Fibroblast of skin of back (primary cell): ENCODE data around the gene CRX.
"Not testable (repeated sequence)": the region's sequence is repeated elsewhere in the genome, so short reads cannot be mapped to it uniquely, and the experiment has no call there.

Experiments
- DNase-seq: peaks from one replicate; pipeline ENCODE4 v3.0.0-alpha.2; 2013

Gene CRX

DNA sequence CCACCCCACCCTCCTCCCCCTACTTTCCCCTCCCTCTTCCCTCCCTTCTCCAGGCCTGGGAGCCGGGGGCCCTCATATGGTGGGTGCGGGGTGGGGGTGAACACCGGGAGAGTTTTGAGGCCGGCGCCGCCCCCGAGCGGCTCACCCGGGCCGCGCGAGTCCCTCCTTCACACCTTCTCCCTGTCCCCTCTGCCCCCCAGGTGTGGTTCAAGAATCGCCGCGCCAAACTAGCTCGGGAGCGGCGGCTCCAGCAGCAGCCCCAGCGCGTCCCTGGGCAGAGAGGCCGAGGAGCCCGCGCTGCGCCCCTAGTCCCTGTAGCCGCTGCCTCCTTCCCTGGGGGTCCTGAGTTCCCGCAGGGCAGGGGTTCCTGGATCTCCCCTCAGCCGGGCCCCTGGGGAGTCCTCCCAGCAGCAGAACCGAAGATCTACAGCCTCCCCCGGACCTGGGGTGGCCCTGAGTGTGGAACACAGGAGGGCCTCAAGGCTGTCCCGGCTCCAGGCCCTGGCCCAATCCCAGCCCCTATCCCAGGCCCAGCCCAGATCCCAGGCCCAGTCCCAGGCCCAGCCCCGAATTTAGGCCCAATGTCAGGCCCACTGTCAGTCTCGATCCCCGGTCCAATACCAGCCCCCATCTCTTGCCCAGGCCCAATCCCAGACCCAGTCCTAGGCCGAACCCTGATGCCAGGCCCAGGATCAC, 39.0 kb downstream of the CRX start:
- DNase-seq, result no peak

DNA sequence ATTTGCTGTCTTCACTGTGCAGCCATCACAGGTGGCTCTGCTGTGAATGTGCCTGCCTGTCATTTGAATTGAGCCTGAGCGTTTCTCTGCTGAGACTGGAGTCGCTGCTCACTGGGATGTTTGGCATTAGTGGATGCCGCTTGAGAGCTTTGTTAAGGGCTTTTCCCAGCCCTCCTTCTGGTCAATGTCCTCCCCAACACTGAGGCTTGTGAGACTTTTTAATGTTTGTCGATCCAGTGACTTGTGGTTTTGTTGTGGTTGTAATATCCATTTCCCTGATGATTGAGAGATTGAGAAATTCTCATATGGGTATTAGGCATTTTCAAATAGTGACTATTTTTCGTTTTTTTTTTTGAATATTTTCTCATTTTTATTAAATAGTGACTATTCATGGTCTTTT, 39.9 kb downstream of the CRX start:
- DNase-seq, result no peak

DNA sequence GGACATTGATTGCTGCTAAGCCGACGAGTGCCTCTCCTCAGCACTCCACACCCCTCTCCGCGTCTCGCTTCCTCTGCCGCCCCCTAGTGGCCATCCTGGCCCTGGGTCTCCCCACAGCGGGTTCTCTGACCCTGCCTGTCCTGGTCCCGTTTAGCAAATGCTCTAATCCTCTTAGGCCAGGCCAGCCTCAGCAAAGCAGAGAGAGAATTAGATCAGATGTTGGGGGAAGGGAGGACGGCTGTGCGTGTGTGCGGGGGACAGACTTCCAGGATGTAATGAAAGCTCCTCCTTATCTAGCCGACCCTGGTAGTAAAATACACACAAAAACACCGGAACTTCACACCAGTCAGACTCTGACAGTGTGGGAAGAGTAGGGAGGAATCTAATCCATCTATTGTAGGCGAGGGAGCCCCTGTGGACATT, 41.8 kb downstream of the CRX start:
- DNase-seq, result peak; percentile 63

DNA sequence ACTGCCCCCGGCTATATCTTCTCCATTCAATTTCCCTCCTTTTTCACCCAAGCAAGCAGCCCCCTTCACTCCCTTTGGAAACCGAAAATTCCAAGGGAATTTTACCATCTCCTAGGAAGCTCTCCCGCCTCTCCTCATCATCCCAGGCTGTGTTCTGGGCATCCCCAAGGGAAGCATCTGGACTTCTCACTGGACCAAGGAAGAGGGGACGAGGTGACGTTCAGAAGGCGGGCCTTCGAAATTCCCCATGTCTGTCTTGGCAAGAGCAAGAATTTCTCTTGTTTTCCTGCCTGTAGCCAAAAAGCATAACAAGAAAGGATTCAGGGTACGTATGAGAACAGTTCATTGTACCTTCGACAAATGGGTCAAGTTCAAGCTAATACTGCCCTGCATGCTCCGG, 43.4 kb downstream of the CRX start:
- DNase-seq, result no peak

DNA sequence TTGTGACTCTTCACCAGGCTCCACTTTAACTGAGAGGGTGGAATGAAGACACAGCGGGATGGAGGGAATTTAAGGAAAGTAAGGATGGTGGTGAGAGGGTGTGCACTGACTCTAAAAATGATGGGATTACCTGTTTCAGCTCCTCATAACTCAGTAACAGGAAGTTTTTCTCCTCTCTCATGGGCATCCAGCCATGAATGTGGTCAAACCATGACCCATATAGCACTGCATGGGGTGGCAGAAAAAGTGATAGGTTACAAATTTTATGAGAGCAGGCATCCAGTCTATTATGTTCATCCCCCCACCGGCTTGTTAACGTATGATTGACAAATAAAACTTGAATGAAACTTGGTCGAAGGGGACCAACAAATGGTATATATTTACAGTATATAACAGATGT, 57.2 kb downstream of the CRX start:
- no peak for DNase-seq

DNA sequence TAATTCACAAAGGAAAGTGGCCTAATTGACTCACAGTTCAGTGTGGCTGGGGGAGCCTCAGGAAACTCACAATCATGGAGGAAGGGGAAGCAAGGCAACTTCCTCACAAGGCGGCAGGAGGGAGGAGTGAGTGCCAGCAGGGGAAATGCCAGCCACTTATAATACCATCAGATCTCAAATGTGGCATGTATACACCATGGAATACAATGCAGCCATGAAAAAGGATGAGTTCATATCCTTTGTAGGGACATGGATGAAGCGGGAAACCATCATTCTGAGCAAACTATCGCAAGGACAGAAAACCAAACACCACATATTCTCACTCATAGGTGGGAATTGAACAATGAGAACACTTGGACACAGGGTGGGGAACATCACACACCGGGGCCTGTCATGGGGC, 57.6 kb downstream of the CRX start:
- not testable (repeated sequence) for DNase-seq

DNA sequence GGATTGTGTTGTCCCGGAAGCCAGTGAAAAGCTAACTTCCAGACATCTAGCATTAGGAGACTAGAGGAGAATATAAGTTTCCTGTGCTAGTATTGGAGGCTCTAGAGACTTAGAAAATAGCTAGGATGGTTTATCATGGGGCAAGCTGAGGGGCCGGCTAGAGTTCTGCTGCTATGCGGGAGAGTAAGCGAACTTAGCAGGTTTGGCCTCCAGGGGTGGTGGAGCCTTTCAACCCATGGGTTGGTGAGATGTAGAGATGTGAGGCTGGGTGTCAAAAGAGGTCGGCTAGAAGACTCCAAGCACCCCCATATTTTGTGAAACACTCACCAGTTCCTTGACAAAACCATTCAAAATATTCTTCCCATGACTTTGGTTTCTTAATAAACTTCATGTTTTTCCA, 60.0 kb downstream of the CRX start:
- DNase-seq, result no peak

DNA sequence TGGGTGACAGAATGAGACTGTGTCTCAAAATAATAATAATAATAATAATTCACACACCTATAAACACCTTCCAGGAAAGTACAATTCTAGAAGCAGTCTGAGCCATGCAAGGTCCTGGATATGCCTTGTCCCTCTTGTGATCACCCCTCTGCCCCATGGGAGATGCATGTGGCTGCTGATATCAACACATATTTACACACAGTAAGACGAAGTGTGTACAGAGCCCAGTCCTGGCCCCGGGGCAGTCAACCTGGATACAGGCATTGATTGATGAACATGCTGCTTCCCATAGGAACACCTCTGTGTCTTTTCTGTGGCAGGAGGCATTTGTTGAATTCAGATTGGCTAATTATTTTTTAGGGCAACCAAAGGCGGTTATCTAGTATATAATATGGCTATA, 61.2 kb downstream of the CRX start:
- no peak for DNase-seq

DNA sequence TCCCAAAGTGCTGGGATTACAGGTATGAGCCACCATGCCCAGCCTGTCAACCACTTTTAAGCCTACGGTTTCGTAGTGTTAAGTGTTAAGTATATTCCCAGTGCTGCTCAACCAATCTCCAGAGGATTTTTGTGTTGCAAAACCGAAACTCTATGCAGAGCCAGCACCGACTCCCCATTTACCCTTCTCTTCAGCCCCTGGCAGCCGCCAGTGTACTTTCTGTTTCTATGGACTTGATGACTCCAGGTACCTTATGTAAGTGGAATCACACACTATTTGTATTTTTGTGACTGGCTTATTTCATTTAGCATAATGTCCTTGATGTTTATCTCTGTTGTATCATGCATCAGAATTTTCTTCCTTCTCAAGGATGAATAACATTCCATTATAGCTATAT, 63.3 kb downstream of the CRX start:
- DNase-seq, result no peak

DNA sequence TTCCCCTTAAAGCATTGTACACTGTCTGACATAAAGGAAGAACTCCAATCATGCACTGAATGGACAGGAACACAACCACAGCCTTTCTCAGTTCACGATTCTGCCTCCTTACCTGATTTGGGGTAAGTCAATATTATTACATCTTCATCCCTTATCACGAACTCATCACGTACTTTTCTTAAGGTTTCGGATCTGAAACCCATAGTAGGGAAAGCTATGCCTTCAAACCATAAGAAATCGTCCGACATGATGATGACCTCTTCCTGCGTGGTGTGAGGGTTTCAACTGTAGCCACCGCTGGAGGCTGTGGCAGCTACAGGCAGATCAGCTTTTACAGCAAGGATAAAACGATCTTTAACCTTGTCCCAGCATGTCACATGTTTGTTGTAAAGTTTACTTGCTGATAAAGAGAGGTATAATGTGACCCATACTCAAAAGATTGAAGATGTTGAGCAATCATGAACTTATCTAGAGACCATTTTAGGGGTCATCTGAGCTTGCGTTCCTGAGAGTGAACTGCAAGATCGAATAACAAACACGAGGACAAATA, 64.3 kb downstream of the CRX start, which contains the start of gene SULT2A1:
Gene SULT2A1 (minus strand): TSS at position 306 of the 550 bp plus-strand sequence. CDS start 58 bp downstream, at position 248.
- DNase-seq, result no peak

DNA sequence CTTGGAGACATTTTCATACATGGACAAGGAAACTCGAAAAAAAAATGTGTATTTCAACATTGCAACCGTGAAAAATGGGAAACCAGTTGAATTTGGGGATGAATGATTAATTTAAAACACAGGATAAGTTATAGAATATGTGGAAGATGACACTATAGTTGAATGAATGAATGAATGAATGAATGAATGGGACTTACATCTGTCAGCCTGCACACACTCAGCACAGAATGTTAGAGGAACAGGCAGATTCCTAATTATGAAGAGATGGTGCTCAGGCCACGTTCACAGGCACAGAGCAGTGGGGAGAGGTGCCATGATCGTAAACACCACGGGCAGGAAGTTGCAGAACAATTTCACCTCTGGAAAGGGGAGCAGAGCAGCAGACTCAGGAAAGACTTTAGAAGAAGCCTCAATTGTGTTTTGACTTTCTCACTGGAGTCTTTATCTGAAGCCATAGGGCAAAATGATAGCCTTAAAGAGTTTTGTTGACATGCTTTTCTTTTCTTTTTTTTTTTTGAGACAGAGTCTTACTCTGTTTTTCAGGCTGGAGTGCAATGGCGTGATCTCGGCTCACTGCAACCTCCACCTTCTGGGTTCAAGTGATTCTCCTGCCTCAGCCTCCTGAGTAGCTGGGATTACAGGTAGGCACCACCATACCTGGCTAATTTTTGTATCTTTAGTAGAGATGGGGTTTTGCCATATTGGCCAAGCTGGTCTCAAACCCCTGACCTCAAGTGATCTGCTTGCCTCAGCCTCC, 69.3 kb downstream of the CRX start:
- DNase-seq, result no peak

DNA sequence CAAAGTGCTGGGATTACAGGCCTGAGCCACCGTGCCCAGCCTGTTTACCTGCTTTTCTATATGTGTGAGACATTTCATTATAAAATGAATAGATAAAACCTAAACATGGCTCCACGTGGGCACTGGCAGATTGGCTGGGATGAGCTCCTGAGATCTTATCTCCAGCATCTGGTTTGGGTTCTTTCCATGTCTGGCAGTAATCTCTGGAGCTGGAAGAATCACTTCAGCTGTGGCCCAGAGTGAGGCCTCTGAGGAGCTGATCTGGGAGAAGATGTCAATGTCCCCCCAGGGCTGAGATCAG, 69.8 kb downstream of the CRX start:
- DNase-seq, result no peak

DNA sequence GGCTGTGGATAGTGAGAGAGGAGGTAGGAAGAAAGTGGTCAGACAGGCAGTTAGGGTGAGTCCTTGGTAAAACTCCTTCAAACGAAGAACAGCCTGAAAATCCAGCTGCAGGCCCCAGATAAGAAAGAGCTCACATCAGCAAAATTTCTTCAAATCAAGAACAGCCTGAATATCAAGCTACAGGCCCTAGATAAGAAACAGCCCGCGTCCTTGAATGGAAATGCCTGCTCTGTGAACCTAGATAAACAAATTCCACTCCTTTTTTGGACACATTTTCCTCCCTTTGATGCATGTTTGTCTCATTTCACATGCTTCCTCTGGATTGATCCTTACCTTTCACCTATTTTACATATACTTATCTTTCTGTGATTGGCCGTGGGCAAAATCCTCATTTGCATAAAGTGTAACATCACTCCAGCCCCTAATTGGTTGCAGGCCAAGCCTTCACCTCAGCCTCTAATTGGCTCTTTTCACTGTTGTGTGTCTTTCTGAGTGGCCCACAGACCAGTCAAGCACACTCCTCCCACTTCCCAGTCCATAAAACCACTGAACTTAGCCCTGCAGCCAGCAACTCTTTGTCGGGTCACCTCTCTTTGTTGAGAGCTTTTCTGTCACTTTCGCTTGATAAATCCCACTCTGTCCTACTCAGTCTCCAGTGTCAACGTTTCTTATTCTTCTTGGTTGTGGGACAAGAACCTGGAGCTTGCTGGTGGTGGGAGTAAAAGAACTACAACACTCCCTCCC, 70.4 kb downstream of the CRX start:
- no peak for DNase-seq
